ENCODE data around the gene OMA1. TPM values are rescaled to one million over a fixed set of nuclear protein-coding genes. Genes with fewer than 3 reads are reported as not detected.

Gene OMA1
- total and polyA plus RNA-seq, 2 donors from 2014 or later: 24.8 to 42.6 TPM

GRCh38 chr1:58469476-58469875 lies 77.0 kb downstream of the OMA1 start:
- DNase-seq (no peak), FAIRE-seq (no peak)
- Histone ChIP-seq H3K9ac (ENCODE audit: low read length in 3 of 3) (no peak overlapping the region), H3K4me1 (ENCODE audit: control insufficient read depth in 2 of 3, insufficient read depth in 2 of 3, low read depth in 1 of 3, low read length in 3 of 3) (no peaks in the 10 kb centered on the region), H3K9me3 (ENCODE audit: control insufficient read depth in 2 of 3, insufficient read depth in 1 of 3, low read length in 3 of 3) (no peaks in the 10 kb centered on the region), H3K27me3 (ENCODE audit: control insufficient read depth, insufficient read depth, low read length) (no peaks in the 10 kb centered on the region), H3K27ac (ENCODE audit: low read depth in 2 of 2, low read length in 2 of 2) (no peak overlapping the region), H3K4me3 (ENCODE audit: low read length in 3 of 3) (no peak overlapping the region), H3K36me3 (ENCODE audit: control insufficient read depth in 2 of 3, insufficient read depth in 3 of 3, low read length in 3 of 3) (no peaks in the 10 kb centered on the region)
- intact Hi-C loops (cut with DNase I): no loop called here
- no peak for TF ChIP-seq CTCF (IDR thresholded peaks at IDR 0.05; ENCODE audit: borderline replicate concordance, extremely low read depth, insufficient read depth)

GRCh38 chr1:58469016-58469415 lies 77.5 kb downstream of the OMA1 start:
- no peak for DNase-seq
- Histone ChIP-seq H3K27ac (ENCODE audit: low read depth in 2 of 2, low read length in 2 of 2) (no peak overlapping the region), H3K4me3 (ENCODE audit: low read length in 3 of 3) (no peak overlapping the region), H3K9me3 (ENCODE audit: control insufficient read depth in 2 of 3, insufficient read depth in 1 of 3, low read length in 3 of 3) (no peaks in the 10 kb centered on the region), H3K4me1 (ENCODE audit: control insufficient read depth in 2 of 3, insufficient read depth in 2 of 3, low read depth in 1 of 3, low read length in 3 of 3) (no peaks in the 10 kb centered on the region), H3K9ac (ENCODE audit: low read length in 3 of 3) (no peak overlapping the region), H3K27me3 (ENCODE audit: control insufficient read depth, insufficient read depth, low read length) (no peaks in the 10 kb centered on the region), H3K36me3 (ENCODE audit: control insufficient read depth in 2 of 3, insufficient read depth in 3 of 3, low read length in 3 of 3) (no peaks in the 10 kb centered on the region)
- FAIRE-seq: no peak
- intact Hi-C loops (cut with DNase I): no loop called here
- TF ChIP-seq CTCF (IDR thresholded peaks at IDR 0.05; ENCODE audit: borderline replicate concordance, extremely low read depth, insufficient read depth): no peak

- no peak overlapping the region for H3K27ac ChIP-seq (ENCODE audit: low read depth in 2 of 2, low read length in 2 of 2)
- no peaks in the 10 kb centered on the region for H3K36me3 ChIP-seq (ENCODE audit: control insufficient read depth in 2 of 3, insufficient read depth in 3 of 3, low read length in 3 of 3)
- DNase-seq: no peak
- H3K27me3 ChIP-seq (ENCODE audit: control insufficient read depth, insufficient read depth, low read length): no peaks in the 10 kb centered on the region
- intact Hi-C loops (cut with DNase I): no loop called here
- H3K9me3 ChIP-seq (ENCODE audit: control insufficient read depth in 2 of 3, insufficient read depth in 1 of 3, low read length in 3 of 3): no peaks in the 10 kb centered on the region
- FAIRE-seq: no peak
- TF ChIP-seq CTCF (IDR thresholded peaks at IDR 0.05; ENCODE audit: borderline replicate concordance, extremely low read depth, insufficient read depth): no peak
- no peak overlapping the region for H3K9ac ChIP-seq (ENCODE audit: low read length in 3 of 3)
- H3K4me1 ChIP-seq (ENCODE audit: control insufficient read depth in 2 of 3, insufficient read depth in 2 of 3, low read depth in 1 of 3, low read length in 3 of 3): no peaks in the 10 kb centered on the region
- no peak overlapping the region for H3K4me3 ChIP-seq (ENCODE audit: low read length in 3 of 3)
These were observed 77.9 kb downstream of the OMA1 start for GRCh38 chr1:58468612-58469011.

- intact Hi-C loops (cut with DNase I): no loop called here
- H3K4me3 ChIP-seq (ENCODE audit: low read length in 3 of 3): no peak overlapping the region
These were observed 79.8 kb downstream of the OMA1 start for GRCh38 chr1:58466630-58467241.

More at GRCh38 chr1:58466630-58467241, 79.8 kb downstream of the OMA1 start:
- no peaks in the 10 kb centered on the region for H3K27me3 ChIP-seq (ENCODE audit: control insufficient read depth, insufficient read depth, low read length)
- H3K9me3 ChIP-seq (ENCODE audit: control insufficient read depth in 2 of 3, insufficient read depth in 1 of 3, low read length in 3 of 3): no peaks in the 10 kb centered on the region
- FAIRE-seq (no peak), DNase-seq (no peak)
- H3K36me3 ChIP-seq (ENCODE audit: control insufficient read depth in 2 of 3, insufficient read depth in 3 of 3, low read length in 3 of 3): no peaks in the 10 kb centered on the region
- no peak overlapping the region for H3K27ac ChIP-seq (ENCODE audit: low read depth in 2 of 2, low read length in 2 of 2)
- H3K9ac ChIP-seq (ENCODE audit: low read length in 3 of 3): no peak overlapping the region
- no peaks in the 10 kb centered on the region for H3K4me1 ChIP-seq (ENCODE audit: control insufficient read depth in 2 of 3, insufficient read depth in 2 of 3, low read depth in 1 of 3, low read length in 3 of 3)
- TF ChIP-seq CTCF (IDR thresholded peaks at IDR 0.05; ENCODE audit: borderline replicate concordance, extremely low read depth, insufficient read depth): no peak

Data from kidney (tissue), 14 donors.